GM12878 (cell line): ENCODE measurements around the gene CFAP58. TPM values are rescaled to one million over a fixed set of nuclear protein-coding genes. Genes with fewer than 3 reads are reported as not detected.

ENCODE experiments used
- ATAC-seq: fragments of 200-7000 bp; cut with Tn5 transposase; 3 replicates; pipeline ENCODE4 v1.9.1; 2020; ENCODE audit warnings: mild to moderate bottlenecking, moderate library complexity
- BruUV-seq: library from RNA; stranded (reverse); fragments of 400-500 nt; replicated peaks from 2 replicates; lab custom pipeline; 2021; lab: Mats Ljungman, UMichigan
- CTCF ChIA-PET: fragments of 300-600 bp; sonication (Branson Sonifier 250); formaldehyde crosslinking; extraction: SDS; loops from one replicate; lab custom pipeline; 2021; ENCODE audit warnings: inconsistent platforms; lab: Yijun Ruan, JAX
- POLR2A ChIA-PET: fragments of 350-600 bp; formaldehyde crosslinking; extraction: SDS; loops from one replicate; lab custom pipeline; 2021; ENCODE audit warnings: inconsistent platforms; lab: Charles Lee
- RAD21 ChIA-PET: fragments of 300-600 bp; sonication (Branson Sonifier 250); formaldehyde crosslinking; loops from one replicate; lab custom pipeline; 2023; ENCODE audit warnings: antibody characterized with exemption; ENCODE audit not compliant: unreplicated experiment; lab: Charles Lee
- SMC1A ChIA-PET: fragments of 300-600 bp; sonication (Branson Sonifier 250); formaldehyde crosslinking; loops from one replicate; lab custom pipeline; 2023; ENCODE audit not compliant: unreplicated experiment, uncharacterized antibody; lab: Charles Lee
- DNase-seq: peaks from one replicate; pipeline ENCODE4 v3.0.0-alpha.2; 2011; ENCODE audit warnings: low read depth, low spot score
- FAIRE-seq: peaks from 3 replicates; lab custom pipeline; 2011; peaks lifted over from hg19 to GRCh38; lab: Jason Lieb, UNC
- H2AFZ ChIP-seq: 2 replicates; pipeline ENCODE4 v1.6.0; 2011; ENCODE audit warnings: low read depth, low read length, control low read depth; ENCODE audit not compliant: control insufficient read depth
- H3K27ac ChIP-seq: 2 replicates; pipeline ENCODE4 v1.5.1; 2011; ENCODE audit warnings: control low read depth; ENCODE audit not compliant: control insufficient read depth, insufficient read depth
- H3K27me3 ChIP-seq, 2 experiments: replicated peaks in 1 of 2; 2 replicates each; pipeline versions ENCODE4 v1.6.0 to v1.6.1; 2011; ENCODE audit warnings: low read length in 1 of 2; ENCODE audit not compliant: control insufficient read depth in 2 of 2, insufficient read depth in 2 of 2
- H3K36me3 ChIP-seq, 2 experiments: 2 replicates each; pipeline ENCODE4 v1.5.1; 2011; ENCODE audit warnings: low read length in 1 of 2; ENCODE audit not compliant: control insufficient read depth in 2 of 2, insufficient read depth in 2 of 2
- H3K4me1 ChIP-seq: 2 replicates; pipeline ENCODE4 v1.6.1; 2011; ENCODE audit warnings: mild to moderate bottlenecking, low read length, moderate library complexity, mixed read lengths; ENCODE audit not compliant: control insufficient read depth, insufficient read depth
- H3K4me2 ChIP-seq: 2 replicates; pipeline ENCODE4 v1.6.0; 2011; ENCODE audit warnings: control low read depth; ENCODE audit not compliant: control insufficient read depth, insufficient read depth
- H3K4me3 ChIP-seq: fragments of 200-600 bp; sonication (generic); 2 replicates; pipeline ENCODE4 v1.5.1; 2016
- H3K79me2 ChIP-seq: 2 replicates; pipeline ENCODE4 v1.6.0; 2011; ENCODE audit warnings: low read length; ENCODE audit not compliant: control insufficient read depth, insufficient read depth
- H3K9ac ChIP-seq: 2 replicates; pipeline ENCODE4 v1.8.0; 2011; ENCODE audit warnings: low read length, control low read depth, mixed read lengths; ENCODE audit not compliant: control insufficient read depth, insufficient read depth
- H3K9me3 ChIP-seq: replicated peaks from 3 replicates; pipeline ENCODE4 v1.5.1; 2011; ENCODE audit warnings: mild to moderate bottlenecking, low read length; ENCODE audit not compliant: control insufficient read depth, insufficient read depth
- H4K20me1 ChIP-seq: 2 replicates; pipeline ENCODE4 v1.6.0; 2011; ENCODE audit not compliant: control insufficient read depth, insufficient read depth
- EGR1 ChIP-seq, 2 experiments: IDR thresholded peaks; 1 replicate in 1 of 2; 2 replicates in 1 of 2; pipeline ENCODE4 v1.6.1; 2011 to 2012; ENCODE audit warnings: low read depth in 2 of 2, low read length in 2 of 2, borderline replicate concordance in 1 of 2, mild to moderate bottlenecking in 1 of 2, moderate library complexity in 1 of 2
- ETV6 ChIP-seq, 2 experiments: fragments of 450-650 bp in 1 of 2; IDR thresholded peaks in 1 of 2; conservative IDR thresholded peaks in 1 of 2; 2 replicates each; pipeline ENCODE4 v1.6.1; 2014; ENCODE audit warnings: antibody characterized with exemption in 1 of 2, borderline replicate concordance in 1 of 2, low read depth in 1 of 2, mild to moderate bottlenecking in 1 of 2, moderate library complexity in 1 of 2
- MXI1 ChIP-seq: fragments of 150-350 bp; IDR thresholded peaks from 2 replicates; pipeline ENCODE4 v1.6.1; 2011; ENCODE audit warnings: low read depth, mild to moderate bottlenecking, inconsistent platforms, low read length, improper control_type of control experiment
- NR2C1 ChIP-seq: fragments of 450-650 bp; IDR thresholded peaks from 2 replicates; pipeline ENCODE4 v1.6.1; 2017; ENCODE audit warnings: antibody characterized with exemption, mild to moderate bottlenecking, moderate library complexity
- NRF1 ChIP-seq: conservative IDR thresholded peaks from 2 replicates; pipeline ENCODE4 v1.6.1; 2011; ENCODE audit warnings: mild to moderate bottlenecking, low read depth, low read length, improper control_type of control experiment
- RFX5 ChIP-seq: IDR thresholded peaks from 2 replicates; pipeline ENCODE4 v1.6.1; 2011; ENCODE audit warnings: low read depth, low read length, improper control_type of control experiment
- SMAD1 ChIP-seq: fragments of 450-650 bp; IDR thresholded peaks from 2 replicates; pipeline ENCODE4 v1.6.1; 2018; ENCODE audit warnings: mild to moderate bottlenecking, low read depth; ENCODE audit not compliant: partially characterized antibody
- SP1 ChIP-seq: IDR thresholded peaks from one replicate; pipeline ENCODE4 v1.6.1; 2011; ENCODE audit warnings: low read depth, low read length
- ZNF24 ChIP-seq: fragments of 450-650 bp; IDR thresholded peaks from 2 replicates; pipeline ENCODE4 v1.6.1; 2017; ENCODE audit warnings: antibody characterized with exemption, mild to moderate bottlenecking
- ZNF274 ChIP-seq: IDR thresholded peaks from one replicate; pipeline ENCODE4 v1.8.0; 2011; ENCODE audit not compliant: insufficient read length, insufficient read depth
- ZSCAN29 ChIP-seq: fragments of 450-650 bp; IDR thresholded peaks from 2 replicates; pipeline ENCODE4 v1.6.1; 2017; ENCODE audit warnings: mild to moderate bottlenecking, moderate library complexity
- WGBS: methylation state at CpG from one replicate; pipeline ENCODE4 v1.1.6; 2016; ENCODE audit warnings: low lambda C conversion rate; ENCODE audit not compliant: insufficient replicate concordance, insufficient coverage; ENCODE audit errors: missing lambda C conversion rate; 5-methylcytosine and 5-hydroxymethylcytosine counted together
- in situ Hi-C: fragments of 300-500 bp; cut with MboI; formaldehyde crosslinking; loops from 9 replicates; pipeline ENCODE4 v1.14.3; 2018; ENCODE audit warnings: mixed read lengths
- intact Hi-C: fragments of 100-400 bp; cut with micrococcal nuclease; formaldehyde crosslinking; loops from one replicate; pipeline ENCODE4 v1.14.2; 2022; ENCODE audit not compliant: unreplicated experiment
- polyA plus RNA-seq, 11 experiments: library from polyadenylated mRNA; depleted of rRNA in 4 of 11; unstranded in 6 of 11; stranded (reverse) in 5 of 11; fragments of >200 nt; fragmentation: Nextera tagmentation in 4 of 11; fragmentation: Illumina TruSeq in 1 of 11; extraction: Ambion mirVana in 4 of 11; extraction: Trizol in 1 of 11; gene quantifications; 1 replicate in 1 of 11; 2 replicates in 10 of 11; pipeline versions ENCODE4 v1.2.1 to v1.2.3, GENCODE V29; 2011 to 2016; ENCODE audit warnings: inconsistent platforms in 2 of 11, missing spikeins in 2 of 11, low read depth in 1 of 11
- total RNA-seq, 4 experiments: library from RNA; depleted of rRNA in 3 of 4; stranded (reverse); fragments of >200 nt in 3 of 4; fragmentation: Illumina TruSeq in 1 of 4; extraction: Trizol in 1 of 4; gene quantifications; 2 replicates each; pipeline versions ENCODE4 v1.2.1 to v1.2.3, GENCODE V29; 2013 to 2021
- TF ChIP-seq, protein P1 (sequence below): fragments of 150-350 bp; IDR thresholded peaks from 2 replicates; pipeline ENCODE4 v1.6.1; 2016; ENCODE audit warnings: low read depth, low read length
- TF ChIP-seq, protein P2 (sequence below): fragments of 450-650 bp; conservative IDR thresholded peaks from 2 replicates; pipeline ENCODE4 v1.6.1; 2017; ENCODE audit warnings: mild to moderate bottlenecking, moderate library complexity
- TF ChIP-seq, protein P3 (sequence below): IDR thresholded peaks from 2 replicates; pipeline ENCODE4 v1.6.1; 2012; ENCODE audit warnings: low read depth, low read length, improper control_type of control experiment
- TF ChIP-seq, protein P4 (sequence below): fragments of 450-650 bp; IDR thresholded peaks from 2 replicates; pipeline ENCODE4 v1.6.1; 2017; ENCODE audit warnings: antibody characterized with exemption, mild to moderate bottlenecking, moderate library complexity

CFAP58 gene
- total and polyA plus RNA-seq, 10 of the 15 experiments (the other 5 are each of a cell fraction or from before 2014, with no cell fraction given), result 0.03 to 0.35 (median 0.21) TPM

DNA sequence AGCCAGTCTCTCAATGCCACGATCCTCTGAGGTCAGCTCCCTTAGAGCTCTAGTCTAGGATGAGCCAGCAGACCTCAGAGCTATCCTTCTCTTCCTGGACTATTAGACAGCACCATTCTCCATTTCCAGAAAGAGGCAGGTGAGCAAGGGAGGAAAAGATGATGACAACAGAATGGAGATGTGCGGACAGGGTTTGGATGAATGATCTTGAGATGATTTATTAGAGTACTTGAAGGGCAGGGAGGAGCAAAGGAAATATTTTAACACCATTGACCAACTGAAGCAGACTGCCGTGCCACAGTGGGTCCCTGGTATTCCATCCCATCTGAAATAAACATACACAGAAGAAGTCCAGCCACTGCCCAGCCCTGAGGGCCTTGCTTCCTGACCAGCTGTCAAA lies 94.3 kb downstream of the CFAP58 start (continued):
- TF ChIP-seq, protein P1, sequence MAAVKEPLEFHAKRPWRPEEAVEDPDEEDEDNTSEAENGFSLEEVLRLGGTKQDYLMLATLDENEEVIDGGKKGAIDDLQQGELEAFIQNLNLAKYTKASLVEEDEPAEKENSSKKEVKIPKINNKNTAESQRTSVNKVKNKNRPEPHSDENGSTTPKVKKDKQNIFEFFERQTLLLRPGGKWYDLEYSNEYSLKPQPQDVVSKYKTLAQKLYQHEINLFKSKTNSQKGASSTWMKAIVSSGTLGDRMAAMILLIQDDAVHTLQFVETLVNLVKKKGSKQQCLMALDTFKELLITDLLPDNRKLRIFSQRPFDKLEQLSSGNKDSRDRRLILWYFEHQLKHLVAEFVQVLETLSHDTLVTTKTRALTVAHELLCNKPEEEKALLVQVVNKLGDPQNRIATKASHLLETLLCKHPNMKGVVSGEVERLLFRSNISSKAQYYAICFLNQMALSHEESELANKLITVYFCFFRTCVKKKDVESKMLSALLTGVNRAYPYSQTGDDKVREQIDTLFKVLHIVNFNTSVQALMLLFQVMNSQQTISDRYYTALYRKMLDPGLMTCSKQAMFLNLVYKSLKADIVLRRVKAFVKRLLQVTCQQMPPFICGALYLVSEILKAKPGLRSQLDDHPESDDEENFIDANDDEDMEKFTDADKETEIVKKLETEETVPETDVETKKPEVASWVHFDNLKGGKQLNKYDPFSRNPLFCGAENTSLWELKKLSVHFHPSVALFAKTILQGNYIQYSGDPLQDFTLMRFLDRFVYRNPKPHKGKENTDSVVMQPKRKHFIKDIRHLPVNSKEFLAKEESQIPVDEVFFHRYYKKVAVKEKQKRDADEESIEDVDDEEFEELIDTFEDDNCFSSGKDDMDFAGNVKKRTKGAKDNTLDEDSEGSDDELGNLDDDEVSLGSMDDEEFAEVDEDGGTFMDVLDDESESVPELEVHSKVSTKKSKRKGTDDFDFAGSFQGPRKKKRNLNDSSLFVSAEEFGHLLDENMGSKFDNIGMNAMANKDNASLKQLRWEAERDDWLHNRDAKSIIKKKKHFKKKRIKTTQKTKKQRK, result no peak
- TF ChIP-seq, all 136 proteins: peak for 0

DNA sequence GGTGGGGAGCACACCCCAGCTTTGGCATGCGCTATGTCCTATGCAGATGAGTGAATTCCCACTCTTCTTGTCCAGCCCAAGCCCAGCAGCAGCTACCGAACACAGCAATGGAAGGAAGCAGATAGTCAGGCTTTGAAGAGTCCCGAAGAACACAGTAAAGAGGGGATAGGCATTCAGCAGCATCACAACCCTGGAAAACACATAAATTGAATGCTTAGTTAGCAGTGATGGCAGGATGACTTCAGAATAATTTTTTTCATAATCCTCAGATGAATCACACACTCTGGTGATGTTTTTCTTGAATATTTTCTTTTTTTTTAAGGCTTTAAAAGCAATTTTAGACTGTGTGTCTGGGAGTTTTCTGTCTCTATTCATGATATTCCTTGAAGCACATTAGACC lies 95.8 kb downstream of the CFAP58 start:
- H3K9ac ChIP-seq, result no peak overlapping the region
- H3K4me3 ChIP-seq, result no peak overlapping the region
- ChIA-PET RAD21 (no interaction called here), CTCF (no interaction called here), POLR2A (no interaction called here), SMC1A (no interaction called here)
- H4K20me1 ChIP-seq, result no peaks in the 10 kb centered on the region
- no peak overlapping the region for H3K27ac ChIP-seq
- no TSS peak for BruUV-seq
- 52% methylated on average over 3 of the region's 3 CpGs for WGBS
- intact Hi-C loops (no loop called here), in situ Hi-C loops (no loop called here)
- H3K36me3 ChIP-seq, result no peaks in the 10 kb centered on the region
- H3K9me3 ChIP-seq, result no peaks in the 10 kb centered on the region
- no peaks in the 10 kb centered on the region for H3K79me2 ChIP-seq
- H2AFZ ChIP-seq, result no peak overlapping the region
- no peak for ATAC-seq
- no peak for DNase-seq
- H3K4me2 ChIP-seq, result no peak overlapping the region
- no peaks in the 10 kb centered on the region for H3K4me1 ChIP-seq
- H3K27me3 ChIP-seq, result peaks cover 0 to 3% of the 10 kb centered on the region in 2 experiments; a peak in 2 of 4 replicates
- no peak for FAIRE-seq
- TF ChIP-seq SMAD1 (no peak), SP1 (no peak), ETV6 (conservative IDR thresholded peaks at IDR 0.05 in 1 of 2, IDR thresholded peaks at IDR 0.05 in 1 of 2; ENCODE audit: borderline replicate concordance in 1 of 2, low read depth in 1 of 2) (no peak), MXI1 (no peak), RFX5 (no peak), ZNF274 (no peak), EGR1 (IDR thresholded peaks at IDR 0.05; ENCODE audit: borderline replicate concordance in 1 of 2, low read depth in 2 of 2, low read length in 2 of 2) (no peak), NRF1 (no peak), NR2C1 (no peak), ZNF24 (no peak), ZSCAN29 (no peak)
- TF ChIP-seq, protein P2, sequence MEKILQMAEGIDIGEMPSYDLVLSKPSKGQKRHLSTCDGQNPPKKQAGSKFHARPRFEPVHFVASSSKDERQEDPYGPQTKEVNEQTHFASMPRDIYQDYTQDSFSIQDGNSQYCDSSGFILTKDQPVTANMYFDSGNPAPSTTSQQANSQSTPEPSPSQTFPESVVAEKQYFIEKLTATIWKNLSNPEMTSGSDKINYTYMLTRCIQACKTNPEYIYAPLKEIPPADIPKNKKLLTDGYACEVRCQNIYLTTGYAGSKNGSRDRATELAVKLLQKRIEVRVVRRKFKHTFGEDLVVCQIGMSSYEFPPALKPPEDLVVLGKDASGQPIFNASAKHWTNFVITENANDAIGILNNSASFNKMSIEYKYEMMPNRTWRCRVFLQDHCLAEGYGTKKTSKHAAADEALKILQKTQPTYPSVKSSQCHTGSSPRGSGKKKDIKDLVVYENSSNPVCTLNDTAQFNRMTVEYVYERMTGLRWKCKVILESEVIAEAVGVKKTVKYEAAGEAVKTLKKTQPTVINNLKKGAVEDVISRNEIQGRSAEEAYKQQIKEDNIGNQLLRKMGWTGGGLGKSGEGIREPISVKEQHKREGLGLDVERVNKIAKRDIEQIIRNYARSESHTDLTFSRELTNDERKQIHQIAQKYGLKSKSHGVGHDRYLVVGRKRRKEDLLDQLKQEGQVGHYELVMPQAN, result no peak
- TF ChIP-seq, protein P3, sequence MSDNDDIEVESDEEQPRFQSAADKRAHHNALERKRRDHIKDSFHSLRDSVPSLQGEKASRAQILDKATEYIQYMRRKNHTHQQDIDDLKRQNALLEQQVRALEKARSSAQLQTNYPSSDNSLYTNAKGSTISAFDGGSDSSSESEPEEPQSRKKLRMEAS, result no peak
- TF ChIP-seq, protein P4, sequence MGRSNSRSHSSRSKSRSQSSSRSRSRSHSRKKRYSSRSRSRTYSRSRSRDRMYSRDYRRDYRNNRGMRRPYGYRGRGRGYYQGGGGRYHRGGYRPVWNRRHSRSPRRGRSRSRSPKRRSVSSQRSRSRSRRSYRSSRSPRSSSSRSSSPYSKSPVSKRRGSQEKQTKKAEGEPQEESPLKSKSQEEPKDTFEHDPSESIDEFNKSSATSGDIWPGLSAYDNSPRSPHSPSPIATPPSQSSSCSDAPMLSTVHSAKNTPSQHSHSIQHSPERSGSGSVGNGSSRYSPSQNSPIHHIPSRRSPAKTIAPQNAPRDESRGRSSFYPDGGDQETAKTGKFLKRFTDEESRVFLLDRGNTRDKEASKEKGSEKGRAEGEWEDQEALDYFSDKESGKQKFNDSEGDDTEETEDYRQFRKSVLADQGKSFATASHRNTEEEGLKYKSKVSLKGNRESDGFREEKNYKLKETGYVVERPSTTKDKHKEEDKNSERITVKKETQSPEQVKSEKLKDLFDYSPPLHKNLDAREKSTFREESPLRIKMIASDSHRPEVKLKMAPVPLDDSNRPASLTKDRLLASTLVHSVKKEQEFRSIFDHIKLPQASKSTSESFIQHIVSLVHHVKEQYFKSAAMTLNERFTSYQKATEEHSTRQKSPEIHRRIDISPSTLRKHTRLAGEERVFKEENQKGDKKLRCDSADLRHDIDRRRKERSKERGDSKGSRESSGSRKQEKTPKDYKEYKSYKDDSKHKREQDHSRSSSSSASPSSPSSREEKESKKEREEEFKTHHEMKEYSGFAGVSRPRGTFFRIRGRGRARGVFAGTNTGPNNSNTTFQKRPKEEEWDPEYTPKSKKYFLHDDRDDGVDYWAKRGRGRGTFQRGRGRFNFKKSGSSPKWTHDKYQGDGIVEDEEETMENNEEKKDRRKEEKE, result no peak
